ENCODE data around the gene CD22.

DNA sequence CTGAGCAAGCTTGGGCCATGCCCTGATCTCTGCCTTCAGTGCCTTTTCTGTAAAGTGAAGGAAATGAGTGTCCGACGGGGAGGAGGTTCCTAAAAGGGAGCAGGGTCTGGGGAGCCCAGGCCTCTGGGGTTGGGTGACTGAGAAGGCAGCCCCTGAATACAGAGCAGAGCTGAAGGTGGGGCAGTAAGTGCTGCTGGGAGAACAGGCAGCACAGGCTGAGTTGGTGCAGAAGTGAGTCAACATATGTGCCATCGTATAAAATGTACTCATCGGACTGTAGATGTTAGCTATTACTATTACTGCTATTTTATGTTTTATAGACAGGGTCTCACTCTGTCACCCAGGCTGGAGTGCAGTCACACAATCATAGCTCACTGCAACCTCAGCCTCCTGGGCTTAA, 47.7 kb upstream of the CD22 start:
- TF ChIP-seq, protein P1, sequence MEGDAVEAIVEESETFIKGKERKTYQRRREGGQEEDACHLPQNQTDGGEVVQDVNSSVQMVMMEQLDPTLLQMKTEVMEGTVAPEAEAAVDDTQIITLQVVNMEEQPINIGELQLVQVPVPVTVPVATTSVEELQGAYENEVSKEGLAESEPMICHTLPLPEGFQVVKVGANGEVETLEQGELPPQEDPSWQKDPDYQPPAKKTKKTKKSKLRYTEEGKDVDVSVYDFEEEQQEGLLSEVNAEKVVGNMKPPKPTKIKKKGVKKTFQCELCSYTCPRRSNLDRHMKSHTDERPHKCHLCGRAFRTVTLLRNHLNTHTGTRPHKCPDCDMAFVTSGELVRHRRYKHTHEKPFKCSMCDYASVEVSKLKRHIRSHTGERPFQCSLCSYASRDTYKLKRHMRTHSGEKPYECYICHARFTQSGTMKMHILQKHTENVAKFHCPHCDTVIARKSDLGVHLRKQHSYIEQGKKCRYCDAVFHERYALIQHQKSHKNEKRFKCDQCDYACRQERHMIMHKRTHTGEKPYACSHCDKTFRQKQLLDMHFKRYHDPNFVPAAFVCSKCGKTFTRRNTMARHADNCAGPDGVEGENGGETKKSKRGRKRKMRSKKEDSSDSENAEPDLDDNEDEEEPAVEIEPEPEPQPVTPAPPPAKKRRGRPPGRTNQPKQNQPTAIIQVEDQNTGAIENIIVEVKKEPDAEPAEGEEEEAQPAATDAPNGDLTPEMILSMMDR (conservative IDR thresholded peaks at IDR 0.05; ENCODE audit: low read depth, low read length): no peak
- no peak for TF ChIP-seq EZH2 (IDR thresholded peaks at IDR 0.05; ENCODE audit: borderline replicate concordance, low read depth, low read length, poor library complexity, severe bottlenecking)
